ENCODE results near the gene PEMT.

GRCh38 chr17:17469996-17470395, 121.5 kb downstream of the PEMT start:
- TF ChIP-seq EP300 (IDR thresholded peaks at IDR 0.05; ENCODE audit: low read depth): no peak
- TF ChIP-seq CTCF (IDR thresholded peaks at IDR 0.05): no peak

Data from transverse colon (tissue), 3 donors.